ENCODE data around the gene SPG21.

SPG21 gene

DNA sequence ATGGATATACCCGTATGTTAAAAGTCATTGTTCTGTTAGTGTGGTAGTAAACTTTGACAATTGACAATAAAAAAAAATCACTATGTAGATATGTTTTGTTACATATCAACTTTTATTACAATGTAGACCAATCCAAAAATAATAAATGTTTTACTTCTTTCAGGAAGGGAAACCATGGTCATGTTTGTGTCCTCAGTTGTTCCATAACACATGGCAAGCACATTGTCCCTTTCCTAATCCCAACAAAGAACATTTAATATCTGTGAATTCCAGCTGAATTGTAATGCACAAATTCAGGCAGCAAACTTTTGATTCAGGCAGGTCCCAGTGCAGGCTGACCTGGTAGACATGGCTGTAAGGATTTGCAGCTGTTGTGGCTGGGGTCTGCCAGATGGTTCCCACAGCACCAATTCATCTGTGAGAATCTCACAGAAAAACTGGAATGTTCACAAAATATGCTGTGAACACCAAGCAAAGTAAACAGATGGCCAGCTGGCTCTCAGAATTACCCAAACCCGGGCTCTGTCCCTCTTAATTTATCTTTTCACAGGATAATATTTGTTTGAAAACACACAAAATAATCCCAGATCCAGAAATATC is 1.9 kb upstream of the SPG21 start:
- no peak for DNase-seq (ENCODE audit: low read depth in 2 of 2)

DNA sequence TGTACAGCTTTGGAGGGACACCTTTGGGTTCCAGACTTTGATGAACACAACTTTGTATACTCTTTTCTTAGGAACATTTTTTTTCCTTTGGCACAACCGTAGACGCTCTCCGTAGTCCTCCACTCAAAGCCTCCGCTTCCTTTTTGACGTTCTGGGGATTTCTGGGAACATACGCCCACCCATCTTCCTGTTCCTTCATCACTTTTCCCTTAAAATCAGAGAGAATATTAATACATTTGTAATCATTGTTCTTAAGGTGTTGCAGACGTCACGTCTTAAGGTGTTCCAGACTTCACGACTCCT is 405 bp upstream of the SPG21 start:
- no peak for DNase-seq (ENCODE audit: low read depth in 2 of 2)

DNA sequence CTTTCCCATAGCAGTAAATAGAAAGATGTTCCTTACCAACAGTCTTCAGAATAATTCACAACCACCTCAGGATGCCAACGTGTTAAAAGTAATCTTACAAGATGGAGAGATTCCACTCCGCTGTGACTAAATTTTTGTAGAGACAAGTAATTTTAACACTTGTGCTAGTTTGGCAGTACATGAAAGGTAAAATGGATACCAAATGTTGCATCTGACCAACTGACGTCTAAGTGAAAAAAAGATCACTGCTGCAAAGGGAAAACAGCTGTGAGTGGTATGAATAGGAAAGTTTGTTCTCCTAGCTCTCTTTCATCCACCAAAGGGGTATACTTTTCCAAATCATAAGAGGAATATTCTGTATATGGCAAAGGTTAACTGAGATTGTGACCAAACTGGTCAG is 2.6 kb downstream of the SPG21 start:
- no peak for DNase-seq (ENCODE audit: low read depth in 2 of 2)

- no peak for DNase-seq (ENCODE audit: low read depth in 2 of 2)
Measured at GRCh38 chr15:64985366-64986033, 4.2 kb downstream of the SPG21 start.

- DNase-seq (ENCODE audit: low read depth in 2 of 2): no peak
Measured at GRCh38 chr15:64982472-64982871, 7.2 kb downstream of the SPG21 start.

- DNase-seq (ENCODE audit: low read depth in 2 of 2): no peak
Measured at GRCh38 chr15:64981812-64982431, 7.8 kb downstream of the SPG21 start.

- DNase-seq (ENCODE audit: low read depth in 2 of 2): no peak
Measured at GRCh38 chr15:64979252-64979710, 10.4 kb downstream of the SPG21 start.

DNA sequence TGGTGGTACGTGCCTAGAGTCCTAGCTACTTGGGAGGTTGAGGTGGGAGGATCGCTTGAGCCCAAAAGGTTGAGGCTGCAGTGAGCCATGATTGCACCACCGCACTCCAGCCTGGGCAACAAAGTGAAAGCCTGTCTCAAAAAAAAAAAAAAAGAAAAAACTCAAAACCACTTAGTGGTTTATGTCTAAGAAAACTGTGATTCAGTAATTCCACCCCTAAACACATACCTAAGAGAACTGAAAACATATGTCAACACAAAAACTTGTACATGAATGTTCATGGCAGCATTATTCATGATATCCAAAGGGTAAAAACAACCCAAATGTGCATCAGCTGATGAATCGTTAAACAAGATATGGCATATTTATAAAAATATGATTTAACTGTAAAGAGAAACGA is 14.3 kb downstream of the SPG21 start:
- no peak for DNase-seq (ENCODE audit: low read depth in 2 of 2)

GRCh38 chr15:64970698-64971097 is 19.0 kb downstream of the SPG21 start:
- no peak for DNase-seq (ENCODE audit: low read depth in 2 of 2)

DNA sequence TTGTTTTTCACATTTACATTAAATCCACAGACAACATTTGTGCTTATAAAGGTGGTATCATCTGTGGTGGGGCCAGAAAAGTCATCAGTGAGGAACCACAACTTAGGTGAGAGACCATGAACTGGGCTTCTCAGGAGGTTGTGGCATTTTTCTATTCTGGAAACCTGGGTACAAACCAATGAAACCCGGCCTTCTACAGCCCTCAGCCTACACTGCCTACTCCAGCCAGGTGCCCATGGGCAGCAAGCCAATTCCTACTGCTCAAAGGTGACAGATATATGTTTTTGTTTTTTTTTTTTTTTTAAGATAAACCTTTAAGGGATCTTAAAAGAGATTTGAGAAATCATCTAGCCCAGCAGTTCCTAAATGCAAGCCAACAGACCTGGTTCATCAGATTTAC is 20.3 kb downstream of the SPG21 start:
- DNase-seq (ENCODE audit: low read depth in 2 of 2): no peak

DNA sequence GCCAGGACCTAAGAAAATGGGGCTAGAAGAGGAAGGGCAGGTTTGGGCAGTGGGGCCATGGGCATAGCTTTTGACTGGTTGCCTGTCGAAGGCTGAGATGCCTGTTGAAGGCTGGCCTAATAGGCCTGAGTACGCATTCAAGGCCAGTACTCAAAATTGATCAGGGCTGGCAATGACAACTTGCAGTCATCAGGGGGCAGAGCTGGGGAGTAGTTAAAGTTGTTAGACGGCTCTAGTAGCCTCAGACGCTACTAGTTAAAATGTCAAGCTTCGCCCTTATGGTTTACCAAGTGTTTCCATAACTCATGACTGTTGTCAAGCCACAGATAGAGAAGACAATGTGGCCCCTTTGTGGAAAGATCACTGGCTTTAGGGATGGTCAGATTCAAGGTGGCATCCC is 28.7 kb downstream of the SPG21 start:
- DNase-seq (ENCODE audit: low read depth in 2 of 2): no peak

GRCh38 chr15:64960153-64960552 is 29.6 kb downstream of the SPG21 start:
- no peak for DNase-seq (ENCODE audit: low read depth in 2 of 2)

GRCh38 chr15:64959128-64959527 is 30.6 kb downstream of the SPG21 start:
- no peak for DNase-seq (ENCODE audit: low read depth in 2 of 2)

DNA sequence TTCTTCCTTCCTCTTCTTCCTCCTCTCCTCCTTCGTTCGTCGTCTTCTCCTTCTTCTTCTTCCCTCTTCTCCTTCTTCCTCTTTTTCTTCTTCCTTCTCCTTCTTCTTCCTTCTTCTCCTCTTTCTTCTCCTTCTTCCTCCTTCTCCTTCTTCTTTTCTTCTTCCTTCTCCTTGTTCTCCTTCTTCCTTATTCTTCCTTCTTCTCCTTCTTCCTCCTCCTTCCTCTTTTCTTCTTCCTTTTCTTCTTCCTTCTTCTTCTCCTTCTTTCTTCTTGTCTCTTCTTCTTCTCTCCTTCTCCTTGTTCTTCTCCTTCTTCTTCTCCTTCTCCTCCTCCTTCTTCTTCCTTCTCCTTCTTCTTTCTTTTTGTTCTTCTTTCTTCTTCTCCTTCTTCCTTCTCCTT is 35.3 kb downstream of the SPG21 start:
- no peak for DNase-seq (ENCODE audit: low read depth in 2 of 2)

GRCh38 chr15:64951777-64952418 is 37.8 kb downstream of the SPG21 start:
- DNase-seq (ENCODE audit: low read depth in 2 of 2): no peak

- no peak for DNase-seq (ENCODE audit: low read depth in 2 of 2)
Measured at GRCh38 chr15:64950888-64951287, 38.8 kb downstream of the SPG21 start.

GRCh38 chr15:64949383-64950186 is 40.1 kb downstream of the SPG21 start:
- no peak for DNase-seq (ENCODE audit: low read depth in 2 of 2)

DNA sequence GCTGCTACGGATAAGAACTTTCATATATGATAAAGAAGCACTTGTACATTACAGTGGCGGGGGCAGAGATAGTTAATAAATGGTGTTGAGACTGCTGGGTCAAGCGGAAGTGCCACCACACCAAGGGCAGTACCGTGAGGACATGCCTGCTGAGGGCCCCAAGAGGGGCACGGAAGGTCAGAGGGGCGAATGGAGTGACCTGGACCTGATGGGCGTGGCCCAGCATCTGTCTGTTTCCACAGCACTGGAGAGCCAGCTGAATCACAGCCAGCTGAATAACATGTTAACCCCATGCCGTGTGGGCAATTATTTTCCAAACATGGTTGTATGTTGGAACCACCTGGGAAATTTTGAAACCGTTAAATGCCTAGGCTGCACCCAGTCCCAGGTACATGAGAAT is 40.8 kb downstream of the SPG21 start:
- DNase-seq (ENCODE audit: low read depth in 2 of 2): no peak

DNA sequence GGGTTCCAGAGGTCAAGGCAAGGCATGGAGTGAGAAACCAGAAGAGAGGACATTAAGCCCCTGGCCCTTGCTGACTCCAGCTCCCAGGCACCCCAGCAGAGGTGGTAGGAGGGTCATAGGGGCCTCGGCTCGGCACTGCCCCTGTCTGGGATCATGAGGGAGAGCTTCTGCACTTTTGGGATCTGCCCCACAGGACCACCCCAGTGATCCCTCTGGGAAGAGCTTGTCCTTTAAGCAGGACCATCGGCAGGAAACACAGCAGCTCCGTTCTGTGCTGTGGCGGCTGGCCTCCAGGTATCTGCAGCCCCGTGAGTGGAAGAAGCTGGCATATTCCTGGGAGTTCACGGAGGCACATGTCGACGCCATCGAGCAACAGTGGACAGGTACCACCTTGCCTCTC is 42.5 kb downstream of the SPG21 start:
- no peak for DNase-seq (ENCODE audit: low read depth in 2 of 2)

- no peak for DNase-seq (ENCODE audit: low read depth in 2 of 2)
Measured at GRCh38 chr15:64944961-64945360, 44.8 kb downstream of the SPG21 start.

GRCh38 chr15:64943512-64944225 is 46.0 kb downstream of the SPG21 start:
- DNase-seq (ENCODE audit: low read depth in 2 of 2): no peak

- DNase-seq (ENCODE audit: low read depth in 2 of 2): no peak
Measured at GRCh38 chr15:64942356-64942755, 47.4 kb downstream of the SPG21 start.
